CD4-positive, alpha-beta T cell treated with Interleukin-10 for 1 hour (primary cell): ENCODE data around the gene GNAQ.

Experiments used
- DNase-seq: peaks from one replicate; pipeline ENCODE4 v3.0.0-alpha.2; 2020

GNAQ gene

DNA sequence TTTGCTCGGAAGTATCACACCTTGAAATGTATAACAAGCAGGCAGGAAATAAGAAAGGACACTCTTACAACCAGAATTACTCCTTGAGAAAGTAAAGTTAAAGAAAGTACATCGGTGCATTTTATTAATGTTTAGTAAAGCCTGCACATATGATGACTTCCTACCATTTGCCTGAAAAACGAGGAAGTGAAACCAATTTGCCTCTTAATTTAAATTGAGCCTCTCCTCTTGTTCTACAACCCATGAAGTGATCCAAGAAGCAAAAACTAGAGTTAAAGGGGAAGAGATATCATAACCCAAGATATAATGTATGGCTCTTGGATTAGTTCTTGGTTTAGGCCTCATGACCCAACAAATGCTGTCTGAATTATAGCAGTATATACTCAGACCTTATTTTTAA is 95.6 kb downstream of the GNAQ start:
- DNase-seq = no peak

DNA sequence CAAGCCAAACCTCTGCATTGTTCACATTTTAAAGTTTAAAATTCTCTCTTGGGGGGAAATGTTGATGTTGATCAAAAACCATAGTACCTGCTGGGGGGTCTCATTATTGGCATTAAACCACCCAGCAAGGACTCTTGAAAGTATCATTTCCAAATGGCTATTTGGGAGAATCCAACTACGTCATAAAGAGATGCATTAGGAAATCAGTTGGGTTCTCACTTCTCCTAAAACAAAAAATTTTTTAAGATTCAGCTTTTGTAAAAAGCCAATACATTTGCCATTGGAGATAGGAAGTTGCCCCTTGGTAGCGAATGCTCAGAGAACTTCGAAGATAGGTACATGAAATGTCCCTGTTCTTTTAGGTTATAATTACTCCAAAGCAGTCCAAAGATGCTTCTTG is 96.4 kb downstream of the GNAQ start:
- no peak for DNase-seq

- no peak for DNase-seq
Observed at GRCh38 chr9:77933976-77934375, 97.6 kb downstream of the GNAQ start.

- DNase-seq = no peak
Observed at GRCh38 chr9:77933019-77933418, 98.6 kb downstream of the GNAQ start.

- DNase-seq = no peak
Observed at GRCh38 chr9:77929942-77930341, 101.7 kb downstream of the GNAQ start.

GRCh38 chr9:77927265-77927664 is 104.3 kb downstream of the GNAQ start:
- DNase-seq = no peak

GRCh38 chr9:77926371-77926878 is 105.2 kb downstream of the GNAQ start:
- no peak for DNase-seq

DNA sequence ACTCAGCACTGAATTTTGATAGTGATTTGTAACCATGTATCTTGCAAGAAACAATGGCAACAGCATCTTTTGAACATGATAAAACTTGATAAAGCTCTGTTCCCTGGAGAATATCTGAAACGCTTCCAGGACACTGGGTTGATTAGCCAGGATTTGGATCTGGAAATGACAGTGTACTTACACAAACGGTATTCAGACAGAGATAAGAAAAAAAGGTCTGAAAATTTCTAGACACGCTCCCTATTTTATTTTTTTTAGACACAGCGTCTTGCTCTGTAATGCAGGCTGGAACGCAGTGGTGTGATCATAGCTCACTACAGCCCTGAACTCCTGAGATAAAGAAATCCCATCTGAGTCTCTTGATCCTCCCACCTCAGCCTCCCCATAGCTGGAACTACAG is 109.0 kb downstream of the GNAQ start:
- no peak for DNase-seq

DNA sequence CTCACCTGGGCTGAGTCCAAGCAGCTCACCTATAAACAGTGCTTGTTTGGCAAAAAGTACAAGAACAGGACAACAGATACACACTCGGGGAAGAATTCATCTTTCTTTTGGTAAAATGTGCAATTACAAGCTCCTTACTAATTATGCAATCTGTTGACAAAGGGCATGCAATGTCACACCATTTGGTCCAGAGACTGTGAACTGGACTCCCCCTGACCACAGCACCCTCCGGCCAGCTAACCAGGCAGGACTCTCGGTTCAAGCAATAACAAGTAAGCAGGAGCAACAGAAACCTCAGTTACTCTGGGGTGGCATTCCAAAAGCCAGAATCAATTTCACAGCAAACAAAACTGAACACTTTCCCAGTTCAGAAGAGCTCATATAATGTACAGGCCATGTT is 113.8 kb downstream of the GNAQ start:
- no peak for DNase-seq

GRCh38 chr9:77916820-77917219 is 114.8 kb downstream of the GNAQ start:
- DNase-seq = no peak

GRCh38 chr9:77916410-77916819 is 115.2 kb downstream of the GNAQ start:
- no peak for DNase-seq

DNA sequence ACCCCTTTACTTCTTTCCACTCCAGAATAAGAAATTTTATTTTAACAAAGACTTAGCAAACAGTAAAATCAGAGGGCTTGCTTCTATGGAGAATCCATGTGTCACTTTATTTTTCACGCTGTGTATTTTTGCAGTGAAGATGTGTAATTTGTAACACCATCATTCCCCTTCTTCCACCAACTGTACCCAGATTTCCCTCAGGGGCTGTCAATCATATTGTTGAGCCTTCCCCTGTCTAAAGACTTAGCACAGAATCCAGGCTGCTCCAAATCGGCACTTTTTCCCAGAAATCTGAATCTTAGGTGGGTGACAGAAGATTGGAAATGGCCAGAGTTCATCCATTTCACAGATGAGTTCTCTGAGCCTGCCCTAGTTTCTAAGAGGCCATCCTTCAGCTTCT is 115.9 kb downstream of the GNAQ start:
- DNase-seq = no peak

GRCh38 chr9:77912895-77913693 is 118.5 kb downstream of the GNAQ start:
- no peak for DNase-seq

DNA sequence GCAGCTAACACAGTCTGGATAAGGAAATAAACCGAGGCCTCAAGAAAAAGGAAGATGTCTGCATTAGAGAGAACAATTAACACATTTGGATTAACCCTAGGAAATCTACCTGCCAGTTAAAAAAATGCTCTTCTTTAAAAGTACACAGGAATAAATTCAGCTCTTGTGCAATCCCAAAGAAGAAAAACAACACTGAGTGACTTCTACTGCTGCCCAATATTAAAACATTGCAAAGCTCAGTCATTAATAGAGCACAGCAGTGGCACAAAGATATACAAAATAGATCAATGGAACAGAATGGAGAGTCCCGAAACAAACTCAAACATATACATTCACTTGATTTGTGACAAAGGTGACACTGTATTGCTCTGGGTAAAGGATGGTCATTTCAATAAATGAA is 119.7 kb downstream of the GNAQ start:
- no peak for DNase-seq

DNA sequence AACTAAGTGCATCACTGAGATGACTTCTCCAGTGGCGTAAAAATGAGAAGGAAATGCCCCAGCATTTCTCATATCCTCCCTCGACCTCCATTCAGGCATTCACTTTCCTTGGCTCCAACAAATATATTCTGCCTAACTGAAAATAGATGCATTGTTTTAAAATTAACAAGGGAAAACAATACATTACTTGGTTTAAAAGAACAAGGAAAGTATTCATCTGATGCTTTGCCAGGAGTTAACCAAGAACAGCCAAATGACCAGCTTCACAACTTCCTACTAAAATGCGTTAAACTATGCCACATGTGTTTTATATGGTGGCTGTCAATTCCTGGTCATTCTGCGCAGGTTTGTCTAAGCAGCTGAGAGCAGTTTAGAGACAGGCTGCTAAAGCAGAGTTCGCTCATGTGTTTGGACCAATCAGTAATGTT is 121.4 kb downstream of the GNAQ start:
- DNase-seq = no peak

DNA sequence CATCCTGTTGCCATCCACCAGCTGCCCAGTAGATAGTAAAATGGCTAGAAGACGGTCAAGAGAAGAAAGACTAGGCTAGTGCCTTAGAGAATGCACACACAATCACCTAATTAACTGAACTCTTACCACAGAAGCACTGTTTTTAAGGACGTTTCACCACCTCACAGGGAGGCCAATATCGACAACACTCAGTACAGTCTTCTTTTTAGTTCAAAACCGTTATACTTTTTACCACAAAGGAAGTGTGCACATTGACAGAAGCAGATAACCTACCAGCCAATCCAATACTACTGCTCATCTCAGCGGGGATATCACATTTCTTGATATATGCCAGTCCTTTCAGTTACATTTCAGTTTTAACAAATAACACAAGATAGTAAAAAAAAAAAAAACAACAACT is 122.3 kb downstream of the GNAQ start:
- DNase-seq = peak; percentile 45

GRCh38 chr9:77908293-77908692 is 123.3 kb downstream of the GNAQ start:
- DNase-seq = no peak

DNA sequence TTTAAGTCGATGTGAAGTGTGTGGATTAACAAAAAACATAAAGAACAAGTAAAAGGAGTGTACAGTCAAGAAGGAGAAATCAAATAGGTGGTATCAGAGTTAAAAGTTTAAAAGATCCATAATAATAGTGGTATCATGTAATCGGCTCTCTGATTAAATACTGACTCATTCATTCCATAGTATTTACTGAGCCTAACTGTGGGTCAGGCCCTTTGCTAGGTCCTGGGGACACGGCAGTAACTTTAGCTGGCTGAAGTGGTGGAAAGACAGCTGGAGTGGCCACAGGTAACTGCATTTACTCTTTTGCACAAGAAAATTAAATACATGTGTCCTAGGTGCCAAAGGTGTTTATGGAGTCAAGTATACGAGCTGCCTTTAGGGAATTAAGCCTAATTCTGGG is 124.0 kb downstream of the GNAQ start:
- DNase-seq = no peak

GRCh38 chr9:77906991-77907390 is 124.6 kb downstream of the GNAQ start:
- no peak for DNase-seq

GRCh38 chr9:77903666-77904285 is 127.8 kb downstream of the GNAQ start:
- DNase-seq = no peak

DNA sequence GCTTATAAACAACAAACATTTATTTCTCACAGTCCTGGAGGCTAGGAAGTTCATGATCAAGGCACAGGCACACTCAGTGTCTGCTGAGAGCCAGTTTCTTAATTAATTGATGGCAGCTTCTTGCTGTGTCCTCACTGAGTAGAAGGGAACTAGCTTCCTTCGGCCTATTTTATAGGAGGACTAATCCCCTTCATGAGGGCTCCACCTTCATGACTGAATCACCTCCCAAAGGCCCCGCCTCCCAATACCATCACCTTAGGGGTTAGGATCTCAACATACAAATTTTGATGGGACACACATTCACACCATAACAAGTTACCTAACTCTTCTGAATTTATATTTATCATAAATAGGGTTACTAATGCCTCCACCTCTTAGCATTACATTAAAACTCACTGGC is 129.8 kb downstream of the GNAQ start:
- no peak for DNase-seq

DNA sequence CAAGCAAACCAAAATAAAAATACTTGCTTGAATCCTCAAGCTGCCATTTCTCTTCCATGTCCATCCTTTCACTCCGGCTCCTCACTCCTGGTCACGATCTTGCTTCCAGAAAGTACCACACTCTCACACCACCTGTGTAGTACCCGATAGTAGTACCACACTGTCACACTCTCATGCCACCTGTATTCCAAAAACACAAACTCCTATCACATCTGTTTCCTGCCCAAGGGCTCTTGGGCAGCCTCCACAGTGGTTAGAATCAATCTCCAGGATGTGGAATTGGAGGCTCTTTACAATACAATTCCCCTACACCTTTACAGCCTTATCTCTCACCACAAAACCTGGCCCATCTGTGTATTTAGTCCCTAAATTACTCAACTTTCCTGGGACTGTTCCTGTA is 130.6 kb downstream of the GNAQ start:
- no peak for DNase-seq

GRCh38 chr9:77899679-77900354 is 131.8 kb downstream of the GNAQ start:
- no peak for DNase-seq

DNA sequence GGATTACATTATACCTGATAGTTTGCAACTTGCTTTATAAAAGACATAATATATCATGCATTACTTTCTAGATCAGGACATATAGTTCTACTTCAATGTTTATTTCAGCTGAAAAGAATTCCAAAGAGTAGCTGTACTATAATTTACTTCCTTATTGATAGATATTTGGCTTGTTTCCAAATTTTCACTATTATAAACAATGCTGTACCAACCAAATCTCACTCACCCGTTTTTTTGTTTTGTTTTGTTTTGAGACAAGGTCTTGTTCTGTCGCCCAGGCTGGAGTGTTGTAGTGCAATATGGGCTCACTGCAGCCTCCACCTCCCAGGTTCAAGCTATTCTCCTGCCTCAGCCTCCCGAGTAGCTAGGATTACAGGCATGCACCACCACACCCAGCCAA is 132.7 kb downstream of the GNAQ start:
- DNase-seq = no peak
